BJ (cell line): ENCODE measurements around the gene TSPAN31. TPM values are rescaled to one million over a fixed set of nuclear protein-coding genes. Genes with fewer than 3 reads are reported as not detected.

Source experiments
- CTCF ChIA-PET: fragments of 350-600 bp; formaldehyde crosslinking; extraction: SDS; loops from one replicate; lab custom pipeline; 2021; ENCODE audit warnings: antibody characterized with exemption, inconsistent platforms; lab: Yijun Ruan, JAX
- POLR2A ChIA-PET: fragments of 300-600 bp; sonication (Branson Sonifier 250); formaldehyde crosslinking; extraction: SDS; loops from one replicate; lab custom pipeline; 2021; ENCODE audit warnings: antibody characterized with exemption; lab: Charles Lee
- DNase-seq: peaks from one replicate; pipeline ENCODE4 v3.0.0-alpha.2; 2011; ENCODE audit warnings: low read depth
- H3K27me3 ChIP-seq: 2 replicates; pipeline ENCODE4 v1.6.0; 2011; ENCODE audit warnings: low read length; ENCODE audit not compliant: control insufficient read depth, insufficient read depth
- H3K36me3 ChIP-seq: 2 replicates; pipeline ENCODE4 v1.5.1; 2011; ENCODE audit warnings: low read length; ENCODE audit not compliant: control insufficient read depth, insufficient read depth
- H3K4me3 ChIP-seq: 2 replicates; pipeline ENCODE4 v1.5.1; 2011; ENCODE audit warnings: low read depth, mild to moderate bottlenecking, control low read depth, low read length
- polyA plus RNA-seq: library from polyadenylated mRNA; depleted of rRNA; stranded (reverse); fragments of >200 nt; gene quantifications from 2 replicates; pipeline ENCODE4 v1.2.3, GENCODE V29; 2011
- TF ChIP-seq, protein P1 (sequence below): IDR thresholded peaks from 2 replicates; pipeline ENCODE4 v1.5.1; 2011; ENCODE audit warnings: low read depth, mild to moderate bottlenecking, control low read depth, inconsistent platforms, low read length, moderate library complexity; ENCODE audit not compliant: insufficient read depth

TSPAN31 gene
- polyA plus RNA-seq, 1 experiment = 25.7 TPM

DNA sequence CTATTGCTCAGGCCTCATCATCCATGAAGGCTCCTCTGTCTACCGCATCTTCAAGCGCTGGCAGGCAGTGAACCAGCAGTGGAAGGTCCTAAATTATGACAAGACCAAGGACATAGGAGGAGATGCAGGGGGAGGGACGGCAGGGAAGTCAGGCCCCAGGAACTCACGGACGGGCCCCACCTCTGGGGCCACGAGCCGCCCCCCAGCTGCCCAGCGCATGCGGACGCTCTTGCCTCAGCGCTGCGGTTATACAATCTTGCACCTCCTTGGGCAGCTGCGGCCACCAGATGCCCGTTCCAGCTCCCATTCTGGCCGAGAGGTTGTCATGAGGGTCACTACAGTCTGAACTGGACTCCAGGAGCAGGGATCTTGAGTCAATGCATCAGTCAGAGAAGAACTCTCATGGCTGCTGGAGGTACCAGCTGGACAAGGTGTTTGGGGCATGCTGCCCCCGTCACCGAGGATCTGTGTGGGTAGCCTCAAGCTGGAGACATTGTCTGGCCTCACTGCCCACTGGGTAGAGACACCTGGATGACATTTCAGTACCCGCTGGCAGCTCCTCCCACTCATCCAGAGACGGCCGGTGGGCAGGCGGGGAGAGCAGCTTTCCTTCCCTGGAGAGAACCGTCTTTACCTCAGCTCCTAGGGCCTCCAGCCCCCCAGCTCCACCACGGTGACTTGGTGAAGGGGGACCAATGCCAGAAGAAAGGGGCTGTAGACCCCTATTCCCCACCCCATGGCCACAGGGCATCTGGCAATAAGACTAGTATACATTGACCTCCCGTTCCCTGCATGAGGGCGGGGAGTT is 13.9 kb downstream of the TSPAN31 start:
- TF ChIP-seq, protein P1, sequence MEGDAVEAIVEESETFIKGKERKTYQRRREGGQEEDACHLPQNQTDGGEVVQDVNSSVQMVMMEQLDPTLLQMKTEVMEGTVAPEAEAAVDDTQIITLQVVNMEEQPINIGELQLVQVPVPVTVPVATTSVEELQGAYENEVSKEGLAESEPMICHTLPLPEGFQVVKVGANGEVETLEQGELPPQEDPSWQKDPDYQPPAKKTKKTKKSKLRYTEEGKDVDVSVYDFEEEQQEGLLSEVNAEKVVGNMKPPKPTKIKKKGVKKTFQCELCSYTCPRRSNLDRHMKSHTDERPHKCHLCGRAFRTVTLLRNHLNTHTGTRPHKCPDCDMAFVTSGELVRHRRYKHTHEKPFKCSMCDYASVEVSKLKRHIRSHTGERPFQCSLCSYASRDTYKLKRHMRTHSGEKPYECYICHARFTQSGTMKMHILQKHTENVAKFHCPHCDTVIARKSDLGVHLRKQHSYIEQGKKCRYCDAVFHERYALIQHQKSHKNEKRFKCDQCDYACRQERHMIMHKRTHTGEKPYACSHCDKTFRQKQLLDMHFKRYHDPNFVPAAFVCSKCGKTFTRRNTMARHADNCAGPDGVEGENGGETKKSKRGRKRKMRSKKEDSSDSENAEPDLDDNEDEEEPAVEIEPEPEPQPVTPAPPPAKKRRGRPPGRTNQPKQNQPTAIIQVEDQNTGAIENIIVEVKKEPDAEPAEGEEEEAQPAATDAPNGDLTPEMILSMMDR = no peak
- no peak for DNase-seq
- CTCF ChIA-PET = interaction anchor here (1.0 to 1.8 kb wide), 3 partner anchors 14 to 32 kb away, joined by 3 to 5 read pairs (median 4); partner anchors contain the start of gene TSPAN31
- H3K4me3 ChIP-seq = no peak overlapping the region
- POLR2A ChIA-PET = no interaction called here
- H3K27me3 ChIP-seq = peaks cover 6% of the 10 kb centered on the region
- no peaks in the 10 kb centered on the region; the same call in 1 of the 2 replicates for H3K36me3 ChIP-seq

DNA sequence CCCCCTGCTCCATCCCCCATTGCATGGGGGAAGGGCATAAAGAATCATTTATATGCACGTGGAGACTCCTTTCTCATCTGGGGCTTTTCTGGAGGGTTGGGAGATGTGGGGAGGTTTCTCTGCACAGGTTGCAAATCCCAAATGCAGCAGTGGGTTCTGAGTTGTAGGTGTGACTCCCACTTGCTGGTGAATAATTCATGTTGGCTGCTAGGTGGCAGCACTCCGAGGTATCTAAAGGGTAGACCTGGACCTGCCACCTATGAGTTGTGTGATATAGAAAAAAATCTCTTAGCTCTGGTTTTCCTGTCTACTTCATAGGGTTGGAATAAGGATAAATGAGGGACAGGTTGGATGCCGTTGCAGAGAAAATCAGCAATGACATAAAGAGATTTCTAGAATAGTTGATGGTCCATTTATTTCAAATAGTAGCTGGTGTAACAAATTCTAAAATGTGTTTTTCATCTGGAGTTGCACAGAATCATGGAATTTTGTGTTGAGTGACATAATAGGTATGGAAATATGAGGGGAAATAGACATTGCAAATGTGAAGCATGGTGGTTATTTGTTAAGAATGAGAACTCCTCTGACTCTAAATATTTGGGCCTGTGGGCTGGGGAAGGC is 14.6 kb downstream of the TSPAN31 start:
- DNase-seq = no peak

DNA sequence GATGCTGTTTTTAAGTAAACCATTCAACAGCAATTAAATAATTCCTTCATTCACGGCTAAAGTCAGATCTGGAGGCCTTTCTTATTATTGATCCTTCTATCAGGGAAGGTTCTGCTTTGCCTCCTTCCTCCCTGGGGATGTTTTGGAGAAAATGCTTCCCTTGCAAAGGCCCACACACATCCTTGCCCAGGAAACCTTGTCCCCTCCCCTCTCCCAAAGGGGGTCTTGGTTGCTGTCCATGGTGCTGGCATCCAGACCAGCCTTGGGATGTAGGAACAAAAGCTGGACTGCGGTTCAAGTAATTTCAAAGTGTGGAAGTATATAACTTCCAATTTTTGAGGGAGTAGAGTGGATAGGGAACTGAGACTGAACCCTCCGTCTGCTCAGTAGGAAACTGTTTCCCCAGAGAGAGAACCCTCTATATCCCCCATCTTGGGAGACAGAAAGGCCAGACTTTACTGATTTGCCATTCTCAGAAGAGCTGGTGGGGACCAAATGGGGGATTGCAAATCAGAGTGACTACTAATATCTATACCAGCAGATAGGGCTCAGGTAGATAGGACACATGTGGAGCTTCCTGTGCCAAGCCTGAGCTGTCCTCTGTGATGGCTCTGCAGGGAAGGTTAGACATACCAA is 15.6 kb downstream of the TSPAN31 start:
- ChIA-PET POLR2A (no interaction called here), CTCF (interaction anchor here (0.8 to 1.8 kb wide), 6 partner anchors 9 to 148 kb away, joined by 3 to 4 read pairs (median 3); no protein-coding TSS in a partner anchor)
- peaks cover 10% of the 10 kb centered on the region for H3K27me3 ChIP-seq
- TF ChIP-seq, protein P1 = no peak
- no peak overlapping the region for H3K4me3 ChIP-seq
- DNase-seq = no peak
- H3K36me3 ChIP-seq = no peaks in the 10 kb centered on the region; the same call in 1 of the 2 replicates

More for the DNA sequence above, 14.6 kb downstream of the TSPAN31 start:
- H3K4me3 ChIP-seq = no peak overlapping the region
- TF ChIP-seq, protein P1 = peak; percentile 53
- H3K36me3 ChIP-seq = no peaks in the 10 kb centered on the region; the same call in 1 of the 2 replicates
- CTCF ChIA-PET = interaction anchor here (1.0 to 1.8 kb wide), 7 partner anchors 9 to 149 kb away, joined by 3 to 5 read pairs (median 3); partner anchors contain the start of gene TSPAN31
- POLR2A ChIA-PET = no interaction called here
- H3K27me3 ChIP-seq = peaks cover 9% of the 10 kb centered on the region

DNA sequence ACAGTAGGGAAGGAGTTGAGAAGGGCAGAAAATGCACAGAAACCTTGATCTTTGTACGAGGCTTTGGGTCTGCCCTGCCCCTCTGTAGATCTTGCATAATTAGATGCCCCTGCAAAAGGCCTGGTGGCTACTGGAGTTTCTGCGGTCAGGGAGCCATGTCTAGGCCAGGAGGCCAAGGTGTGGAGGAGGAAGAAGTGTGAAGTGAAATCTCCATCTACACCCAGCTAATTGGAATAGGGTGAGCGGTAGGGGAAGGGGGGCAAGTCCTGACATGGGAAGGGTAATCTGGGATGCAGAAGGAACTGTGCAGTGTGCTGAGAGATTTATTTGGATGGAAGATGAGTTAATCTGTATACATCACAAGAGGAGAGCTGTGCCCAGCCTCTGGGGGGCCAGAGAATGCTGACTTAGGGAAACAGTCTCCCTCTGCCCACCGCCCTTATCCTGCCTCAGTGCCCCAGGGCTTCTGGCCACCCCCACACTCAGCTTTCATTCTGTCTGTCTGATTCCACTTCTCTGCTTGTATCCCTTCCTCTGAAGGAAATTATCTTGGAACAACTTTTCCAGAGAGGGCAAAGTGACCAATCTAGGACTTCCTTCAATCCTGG is 16.7 kb downstream of the TSPAN31 start:
- Histone ChIP-seq H3K27me3 (peaks cover 8% of the 10 kb centered on the region; the same call in 1 of the 2 replicates), H3K36me3 (no peaks in the 10 kb centered on the region; the same call in 1 of the 2 replicates), H3K4me3 (no peak overlapping the region)
- ChIA-PET POLR2A (no interaction called here), CTCF (interaction anchor here (0.6 kb wide), 1 partner anchor 144 kb away, joined by 3 read pairs; no protein-coding TSS in a partner anchor)
- TF ChIP-seq, protein P1 = no peak
- DNase-seq = no peak
